GM19035 (cell line): ENCODE measurements around the gene FUBP1.
"Not testable (repeated sequence)": the region's sequence is repeated elsewhere in the genome, so short reads cannot be mapped to it uniquely, and the experiment has no call there.

Experiments used
- ATAC-seq: cut with Tn5 transposase; IDR thresholded peaks from one replicate; pipeline ENCODE4 v1.9.1; 2021; ENCODE audit not compliant: unreplicated experiment

The FUBP1 gene

GRCh38 chr1:77951328-77951727 is 27.5 kb downstream of the FUBP1 start:
- no peak for ATAC-seq

DNA sequence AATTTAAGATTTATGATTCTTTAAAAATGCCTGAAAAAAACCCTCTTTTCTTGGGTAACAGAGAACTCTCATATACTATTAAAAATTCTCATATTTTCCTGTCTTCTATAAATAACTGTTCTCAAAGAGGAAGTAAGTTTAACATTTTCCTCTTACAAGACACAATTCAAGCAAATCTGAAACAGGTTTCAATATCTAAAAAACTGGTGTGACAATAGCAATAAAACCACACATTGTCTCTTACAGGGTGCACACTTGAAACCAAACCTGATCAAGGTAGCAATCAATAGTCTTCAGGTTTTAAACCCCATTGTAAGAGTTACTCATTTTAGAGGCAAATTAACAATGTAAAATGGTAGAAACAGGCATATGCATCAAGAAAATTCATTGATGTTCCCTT is 28.0 kb downstream of the FUBP1 start:
- ATAC-seq = peak; percentile 55

DNA sequence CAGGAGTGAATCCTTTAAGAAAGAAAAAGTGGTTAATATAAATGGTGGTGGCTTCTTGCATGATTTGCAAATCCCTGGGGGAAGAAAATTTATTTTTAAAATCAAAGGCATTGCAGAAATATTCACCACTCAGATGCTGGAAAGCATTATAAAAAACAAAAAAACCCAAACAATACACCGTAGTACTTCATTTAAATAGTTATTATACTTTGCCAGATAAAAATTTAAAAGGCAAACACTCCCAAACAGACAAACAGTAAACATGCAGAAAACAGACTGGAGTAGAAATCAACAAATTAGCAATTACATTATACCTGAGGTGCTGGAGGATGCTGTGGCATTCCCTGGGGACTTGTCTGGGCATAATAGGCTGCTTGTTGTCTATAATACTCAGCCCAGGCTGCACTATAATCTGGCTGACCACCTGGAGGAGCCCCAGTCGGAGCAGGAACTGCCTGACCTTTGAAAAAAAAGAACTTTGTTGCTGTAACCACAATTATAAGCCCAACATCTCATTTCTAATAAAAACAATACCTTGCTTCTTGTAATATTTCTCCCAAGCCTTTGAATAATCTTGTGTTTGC is 29.9 kb downstream of the FUBP1 start:
- ATAC-seq = no peak

GRCh38 chr1:77945345-77945744 is 33.5 kb downstream of the FUBP1 start:
- no peak for ATAC-seq

DNA sequence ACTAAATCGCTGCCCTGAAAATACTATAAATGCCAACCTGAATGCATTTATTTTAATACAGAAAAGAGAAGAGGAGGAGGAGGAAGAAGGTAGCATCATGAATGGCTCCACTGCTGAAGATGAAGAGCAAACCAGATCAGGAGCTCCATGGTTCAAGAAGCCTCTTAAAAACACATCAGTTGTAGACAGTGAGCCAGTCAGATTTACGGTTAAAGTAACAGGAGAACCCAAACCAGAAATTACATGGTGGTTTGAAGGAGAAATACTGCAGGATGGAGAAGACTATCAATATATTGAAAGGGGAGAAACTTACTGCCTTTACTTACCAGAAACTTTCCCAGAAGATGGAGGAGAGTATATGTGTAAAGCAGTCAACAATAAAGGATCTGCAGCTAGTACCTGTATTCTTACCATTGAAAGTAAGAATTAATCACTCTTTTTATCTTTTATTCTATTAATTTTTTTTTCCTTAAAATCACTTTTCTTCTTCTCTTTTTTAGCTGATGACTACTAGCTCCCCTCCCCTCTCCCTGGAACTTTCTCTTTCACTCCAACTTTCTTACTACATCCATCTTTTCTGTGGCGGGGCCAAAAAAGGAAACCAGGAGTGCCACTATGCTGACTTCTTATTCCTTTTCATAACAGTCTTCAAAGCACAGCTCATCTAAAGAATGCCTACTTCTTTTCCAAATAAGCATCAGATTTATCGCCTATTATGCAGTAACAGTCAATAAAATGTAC is 36.3 kb downstream of the FUBP1 start:
- ATAC-seq = no peak

- ATAC-seq = no peak
Measured at GRCh38 chr1:77940921-77941570, 37.8 kb downstream of the FUBP1 start.

DNA sequence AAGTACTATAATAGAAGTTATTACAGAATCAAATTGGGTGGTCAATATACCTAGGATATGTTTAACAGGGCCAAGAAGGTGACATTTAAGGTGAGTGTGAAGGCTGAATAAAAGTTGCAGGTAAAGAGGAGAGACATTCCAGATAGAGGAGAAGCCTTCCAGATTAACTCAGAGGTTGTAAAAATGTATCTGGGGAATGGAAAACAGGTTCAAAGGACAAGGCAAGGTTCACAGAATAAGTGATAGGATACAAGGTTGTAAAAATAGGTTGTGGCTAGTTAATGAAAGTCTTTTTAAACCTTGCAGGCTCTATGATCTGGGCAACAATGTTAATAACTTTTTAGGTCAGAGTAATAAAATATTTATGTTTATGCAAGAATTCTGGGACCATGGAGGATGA is 40.2 kb downstream of the FUBP1 start:
- no peak for ATAC-seq

- ATAC-seq = no peak
Measured at GRCh38 chr1:77929806-77930205, 49.1 kb downstream of the FUBP1 start.

DNA sequence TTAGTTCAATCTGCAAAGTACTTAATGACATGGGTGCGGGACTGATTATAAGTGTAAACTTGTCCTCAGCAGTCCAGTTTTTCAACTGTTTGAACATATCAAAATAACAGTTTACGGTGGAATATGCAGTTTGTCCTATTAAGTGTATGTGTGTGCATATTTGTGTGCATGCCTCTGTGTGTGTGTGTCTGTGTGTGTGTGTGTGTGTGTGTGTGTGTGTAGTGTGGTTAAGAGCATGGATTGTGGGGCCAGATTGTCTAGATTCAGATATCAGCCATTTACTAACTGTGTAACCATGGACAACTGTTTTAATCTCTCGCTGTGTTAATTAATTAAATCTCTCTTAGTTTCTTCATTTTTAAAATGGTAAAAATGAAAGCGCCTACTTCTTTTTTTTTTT is 51.5 kb downstream of the FUBP1 start:
- ATAC-seq = no peak

GRCh38 chr1:77926561-77927357 is 52.1 kb downstream of the FUBP1 start:
- ATAC-seq = no peak

GRCh38 chr1:77925956-77926355 is 52.9 kb downstream of the FUBP1 start:
- no peak for ATAC-seq

DNA sequence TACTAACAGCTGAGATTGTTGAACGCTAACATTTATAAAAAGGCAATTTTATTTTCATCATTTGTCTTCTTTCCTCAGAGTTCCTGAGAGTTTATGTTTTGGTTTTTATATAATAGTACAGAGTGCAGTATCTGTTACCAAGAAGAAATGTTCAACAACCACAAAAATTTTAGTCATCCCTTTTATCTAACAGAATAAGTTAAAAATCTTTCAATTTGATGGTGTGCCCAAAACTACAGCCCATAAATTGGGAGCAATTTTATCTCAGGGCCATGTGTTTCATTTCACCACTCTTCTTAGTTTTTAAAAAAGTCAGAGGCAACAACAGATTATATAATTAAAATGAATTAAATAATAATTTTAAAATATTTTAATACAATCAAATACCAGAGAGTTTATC is 53.4 kb downstream of the FUBP1 start:
- no peak for ATAC-seq

- not testable (repeated sequence) for ATAC-seq
Measured at GRCh38 chr1:77918918-77919317, 60.0 kb downstream of the FUBP1 start.

GRCh38 chr1:77910116-77910515 is 68.8 kb downstream of the FUBP1 start:
- no peak for ATAC-seq

DNA sequence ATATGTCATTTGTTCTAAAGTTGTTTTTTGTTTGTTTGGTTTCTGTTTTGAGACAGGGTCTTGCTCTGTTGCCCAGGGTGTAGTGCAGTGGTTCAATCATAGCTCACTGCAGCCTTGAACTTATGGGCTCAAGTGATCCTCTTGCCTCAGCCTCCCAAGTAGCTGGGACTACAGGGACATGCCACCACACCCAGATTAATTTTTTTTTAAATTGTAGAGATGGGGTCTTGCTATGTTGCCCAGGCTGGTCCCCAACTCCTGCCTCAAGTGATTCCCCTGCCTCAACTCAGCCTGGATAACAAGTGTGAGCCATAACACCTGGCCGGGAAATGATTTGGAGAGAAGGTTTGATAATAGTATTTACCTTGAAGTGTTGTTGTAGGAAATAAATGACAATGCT is 72.2 kb downstream of the FUBP1 start:
- ATAC-seq = no peak

DNA sequence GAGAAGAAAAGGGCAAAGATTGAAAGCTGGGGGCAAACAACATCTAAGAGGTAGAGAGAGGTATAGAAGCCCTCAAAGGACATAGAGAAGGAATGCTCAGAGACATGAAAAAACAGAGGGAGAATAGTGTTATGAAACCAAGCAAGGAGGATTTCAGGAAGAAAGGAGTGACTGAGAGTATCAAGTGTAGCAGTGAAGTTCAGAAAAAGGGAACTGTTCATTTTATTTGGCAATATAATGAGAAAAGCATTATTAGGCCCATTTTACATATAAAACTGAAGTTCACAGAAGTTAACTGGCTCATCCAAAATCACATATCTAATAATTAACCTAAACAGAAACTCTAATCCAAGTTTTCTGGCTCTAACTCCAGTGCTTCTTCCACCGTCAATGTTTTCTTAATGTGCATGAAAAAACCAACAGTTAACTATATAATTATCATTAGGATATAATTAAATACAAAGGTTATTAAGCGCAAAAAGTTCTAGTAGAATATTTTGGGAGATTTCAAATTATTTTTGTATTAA is 72.8 kb downstream of the FUBP1 start:
- no peak for ATAC-seq

DNA sequence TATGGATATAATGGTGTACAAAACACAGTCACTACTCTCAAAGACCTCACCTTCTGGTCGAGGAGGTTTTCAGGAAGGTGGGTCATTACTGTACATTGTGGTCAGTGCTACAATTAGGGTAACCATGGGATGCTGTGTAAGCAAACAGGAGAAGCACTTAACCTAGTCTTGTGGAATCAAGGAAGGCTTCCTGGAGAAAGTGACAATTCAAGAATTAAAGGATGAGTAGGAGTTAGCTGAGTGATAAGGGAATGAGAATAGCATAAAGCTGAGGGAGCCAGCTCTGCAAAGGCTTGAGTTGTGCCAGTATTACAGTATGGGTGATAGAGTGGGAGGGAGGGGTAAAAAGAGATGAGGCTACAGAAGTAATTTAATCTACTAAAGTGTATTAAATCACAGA is 73.3 kb downstream of the FUBP1 start:
- ATAC-seq = no peak

- ATAC-seq = no peak
Measured at GRCh38 chr1:77900687-77901293, 78.1 kb downstream of the FUBP1 start.

- ATAC-seq = no peak
Measured at GRCh38 chr1:77899647-77900320, 79.1 kb downstream of the FUBP1 start.
